Upper lobe of left lung (tissue), 4 donors: ENCODE data around the gene GPATCH8.

Experiments
- EP300 ChIP-seq, 4 donors: sonication (generic); formaldehyde crosslinking; IDR thresholded peaks; one replicate each; pipeline ENCODE4 v1.5.1; 2017; ENCODE audit warnings: antibody characterized with exemption in 4 of 4, control low read depth in 2 of 4
- POLR2A ChIP-seq, 4 donors: fragments of 450-650 bp; IDR thresholded peaks; one replicate each; pipeline ENCODE4 v1.5.1; 2016 to 2017; ENCODE audit warnings: antibody characterized with exemption in 4 of 4, mild to moderate bottlenecking in 2 of 4
- TF ChIP-seq, protein P1 (sequence below), 6 experiments: fragments of 450-650 bp in 4 of 6; fragments of 200-600 bp in 2 of 6; sonication (generic) in 2 of 6; IDR thresholded peaks; one replicate each; pipeline ENCODE4 v1.5.1; 2016 to 2019; ENCODE audit warnings: antibody characterized with exemption in 6 of 6

DNA sequence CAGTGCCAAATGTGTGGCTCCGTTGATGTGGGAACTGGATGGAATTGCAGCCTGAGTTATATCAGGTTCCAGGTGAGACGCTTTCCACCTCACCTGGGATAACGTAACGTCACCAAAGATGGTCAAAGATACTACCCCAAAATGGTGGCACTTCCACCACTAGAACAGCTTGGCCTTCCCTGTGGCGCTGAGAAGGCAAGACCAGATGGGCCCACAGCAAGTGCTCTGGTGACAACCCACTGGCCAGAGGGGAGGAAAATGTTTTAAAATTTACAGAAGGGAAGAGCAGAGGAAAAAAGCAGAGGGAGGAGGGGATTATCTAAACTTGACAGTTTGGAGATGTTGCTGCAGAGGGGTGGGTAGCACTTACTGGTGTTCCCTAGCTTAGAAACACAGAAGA lies 106.3 kb downstream of the GPATCH8 start:
- TF ChIP-seq, protein P1, sequence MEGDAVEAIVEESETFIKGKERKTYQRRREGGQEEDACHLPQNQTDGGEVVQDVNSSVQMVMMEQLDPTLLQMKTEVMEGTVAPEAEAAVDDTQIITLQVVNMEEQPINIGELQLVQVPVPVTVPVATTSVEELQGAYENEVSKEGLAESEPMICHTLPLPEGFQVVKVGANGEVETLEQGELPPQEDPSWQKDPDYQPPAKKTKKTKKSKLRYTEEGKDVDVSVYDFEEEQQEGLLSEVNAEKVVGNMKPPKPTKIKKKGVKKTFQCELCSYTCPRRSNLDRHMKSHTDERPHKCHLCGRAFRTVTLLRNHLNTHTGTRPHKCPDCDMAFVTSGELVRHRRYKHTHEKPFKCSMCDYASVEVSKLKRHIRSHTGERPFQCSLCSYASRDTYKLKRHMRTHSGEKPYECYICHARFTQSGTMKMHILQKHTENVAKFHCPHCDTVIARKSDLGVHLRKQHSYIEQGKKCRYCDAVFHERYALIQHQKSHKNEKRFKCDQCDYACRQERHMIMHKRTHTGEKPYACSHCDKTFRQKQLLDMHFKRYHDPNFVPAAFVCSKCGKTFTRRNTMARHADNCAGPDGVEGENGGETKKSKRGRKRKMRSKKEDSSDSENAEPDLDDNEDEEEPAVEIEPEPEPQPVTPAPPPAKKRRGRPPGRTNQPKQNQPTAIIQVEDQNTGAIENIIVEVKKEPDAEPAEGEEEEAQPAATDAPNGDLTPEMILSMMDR (IDR thresholded peaks at IDR 0.05) = no peak
- TF ChIP-seq POLR2A (IDR thresholded peaks at IDR 0.05) (no peak), EP300 (IDR thresholded peaks at IDR 0.05) (no peak)
